ENCODE data around the gene MTA2. TPM values are rescaled to one million over a fixed set of nuclear protein-coding genes. Genes with fewer than 3 reads are reported as not detected.
A peak's percentile ranks its signal among the peaks of the same experiment; 100 is the strongest.

MTA2 gene
- total RNA-seq, 2 donors from 2014 or later = 142 to 198 TPM

- H3K4me1 Mint-ChIP-seq = peaks cover 38% of the 10 kb centered on the region
- peak overlapping the region; percentile 94 for H3K4me3 Mint-ChIP-seq
- no peaks in the 10 kb centered on the region for H3K27me3 Mint-ChIP-seq
- no peaks in the 10 kb centered on the region for H3K9me3 Mint-ChIP-seq
- H3K27ac Mint-ChIP-seq = peak overlapping the region; percentile 92
- peaks cover 46% of the 10 kb centered on the region for H3K36me3 Mint-ChIP-seq (ENCODE audit: low read depth)
- no peak for ATAC-seq (replicated peaks)
Observed at GRCh38 chr11:62544581-62545436, 56.9 kb downstream of the MTA2 start.

DNA sequence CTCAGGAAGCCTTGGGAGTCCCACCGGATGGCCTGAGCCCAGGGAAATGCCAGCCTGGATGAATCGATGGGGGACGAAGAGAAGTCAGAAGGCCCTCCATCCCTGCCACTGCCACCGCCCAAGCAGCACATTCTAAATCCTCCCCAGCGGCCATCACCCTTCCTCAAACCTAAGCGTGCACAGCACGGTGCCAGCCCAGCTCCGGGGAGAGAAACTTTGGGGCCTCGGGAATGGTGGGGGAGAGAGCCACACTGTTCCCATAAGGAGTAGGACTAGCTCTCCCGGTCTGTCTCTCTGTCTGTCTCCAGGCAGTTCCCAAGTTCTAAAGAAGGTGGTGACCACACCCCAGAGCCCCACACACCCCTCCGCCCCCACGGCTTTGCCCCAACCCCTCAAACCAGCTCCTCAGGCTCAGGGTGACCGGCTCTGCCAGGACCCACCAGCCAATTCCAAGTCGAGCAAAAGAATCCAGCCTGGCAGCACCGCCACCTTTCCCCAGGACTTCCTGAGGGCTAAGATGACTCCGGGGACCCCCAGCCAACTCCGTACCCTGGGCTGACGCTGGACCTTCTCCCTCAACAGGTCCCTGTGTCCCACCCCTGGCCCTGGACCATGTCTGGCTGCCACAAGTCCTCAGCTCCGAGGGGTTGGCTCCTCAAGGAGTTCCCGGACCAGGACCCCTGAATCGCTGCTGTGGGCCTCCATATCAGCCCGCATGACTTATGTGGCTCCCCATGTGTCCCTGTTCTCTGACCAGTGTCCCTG lies 57.8 kb downstream of the MTA2 start:
- Mint-ChIP-seq H3K4me3 (peak overlapping the region; percentile 94), H3K27me3 (no peaks in the 10 kb centered on the region), H3K4me1 (peaks cover 38% of the 10 kb centered on the region), H3K36me3 (ENCODE audit: low read depth) (peaks cover 46% of the 10 kb centered on the region), H3K9me3 (no peaks in the 10 kb centered on the region), H3K27ac (peak overlapping the region; percentile 92)
- no peak for ATAC-seq (replicated peaks)

Other genes starting within 250 kb of the MTA2 start
- not detected for gene SCGB1A1, start 182.8 kb downstream of the MTA2 start, total RNA-seq
- gene AHNAK, start 55.1 kb downstream of the MTA2 start, total RNA-seq = 100 to 1,000 TPM; 155 to 336 TPM
- 1,000 to 10,000 TPM; 1,690 to 1,865 TPM for gene EEF1G, start 28.0 kb downstream of the MTA2 start, total RNA-seq
- 10 to 100 TPM; 23.8 to 25.7 TPM for gene TUT1, start 10.3 kb downstream of the MTA2 start, total RNA-seq
- gene EML3, start 10.9 kb upstream of the MTA2 start, total RNA-seq = 100 to 1,000 TPM; 122 to 130 TPM
- gene ROM1, start 11.4 kb upstream of the MTA2 start, total RNA-seq = 1 to 10 TPM; 2.0 to 3.0 TPM
- gene B3GAT3, start 20.1 kb upstream of the MTA2 start, total RNA-seq = 10 to 100 TPM; 60.5 to 71.9 TPM
- gene GANAB, start 44.7 kb upstream of the MTA2 start, total RNA-seq = 100 to 1,000 TPM; 226 to 266 TPM
- 10 to 100 TPM; 26.5 to 27.8 TPM for gene INTS5, start 51.4 kb upstream of the MTA2 start, total RNA-seq
- gene C11orf98, start 63.3 kb upstream of the MTA2 start, total RNA-seq = 10 to 100 TPM; 65.0 to 89.6 TPM
- gene CSKMT, start 63.4 kb upstream of the MTA2 start, total RNA-seq = 10 to 100 TPM; 23.6 TPM
- gene UQCC3, start 69.8 kb upstream of the MTA2 start, total RNA-seq = 1 to 10 TPM; 2.5 to 2.7 TPM
- 10 to 100 TPM; 27.0 to 28.5 TPM for gene LBHD1, start 70.4 kb upstream of the MTA2 start, total RNA-seq
- gene UBXN1, start 77.2 kb upstream of the MTA2 start, total RNA-seq = 10 to 100 TPM; 70.7 to 93.4 TPM
- gene LRRN4CL, start 87.7 kb upstream of the MTA2 start, total RNA-seq = under 1 TPM; 0.45 to 0.56 TPM
- gene BSCL2, start 105.6 kb upstream of the MTA2 start, total RNA-seq = 10 to 100 TPM; 31.1 to 39.2 TPM
- not detected for gene GNG3, start 105.8 kb upstream of the MTA2 start, total RNA-seq
- gene HNRNPUL2, start 125.6 kb upstream of the MTA2 start, total RNA-seq = 10 to 100 TPM; 54.0 to 60.1 TPM
- 10 to 100 TPM; 49.9 to 56.2 TPM for gene TTC9C, start 126.6 kb upstream of the MTA2 start, total RNA-seq
- 10 to 100 TPM; 12.8 to 13.9 TPM for gene ZBTB3, start 152.3 kb upstream of the MTA2 start, total RNA-seq
- 100 to 1,000 TPM in 1 of 2 donors, 10 to 100 TPM in 1; 92.0 to 114 TPM for gene POLR2G, start 159.7 kb upstream of the MTA2 start, total RNA-seq
- 10 to 100 TPM; 14.1 to 27.5 TPM for gene TAF6L, start 169.5 kb upstream of the MTA2 start, total RNA-seq
- 10 to 100 TPM; 18.6 to 20.9 TPM for gene TMEM179B, start 185.5 kb upstream of the MTA2 start, total RNA-seq
- gene TMEM223, start 190.1 kb upstream of the MTA2 start, total RNA-seq = 10 to 100 TPM in 1 of 2 donors, 1 to 10 TPM in 1; 6.2 to 16.2 TPM
- 100 to 1,000 TPM in 1 of 2 donors, 10 to 100 TPM in 1; 85.8 to 115 TPM for gene NXF1, start 203.6 kb upstream of the MTA2 start, total RNA-seq
- 10 to 100 TPM; 23.4 to 32.0 TPM for gene STX5, start 230.2 kb upstream of the MTA2 start, total RNA-seq
- gene TEX54, start 231.0 kb upstream of the MTA2 start, total RNA-seq = under 1 TPM; 0.82 TPM
- gene WDR74, start 237.7 kb upstream of the MTA2 start, total RNA-seq = 100 to 1,000 TPM in 1 of 2 donors, 10 to 100 TPM in 1; 70.3 to 104 TPM